Measurements from ENCODE around the gene RPS6KA6.

DNA sequence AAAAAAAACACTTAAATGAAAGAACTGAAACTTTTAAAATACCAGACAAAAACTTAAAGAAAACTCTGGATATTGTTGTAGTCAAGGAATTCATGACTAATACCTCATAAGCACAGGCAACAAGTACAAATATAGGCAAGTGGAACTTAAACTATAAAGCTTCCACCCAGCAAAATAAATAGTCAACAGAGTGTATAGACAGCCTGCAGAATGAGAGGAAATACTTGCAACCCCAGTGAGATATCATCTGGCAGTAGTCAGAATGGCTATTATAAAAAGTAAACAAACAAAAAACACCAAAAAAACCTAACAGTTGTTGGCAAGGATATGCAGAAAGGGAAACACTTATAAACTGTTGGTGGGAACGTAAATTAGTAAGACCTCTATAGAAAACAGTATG, 9.6 kb upstream of the RPS6KA6 start:
- TF ChIP-seq, protein P1, sequence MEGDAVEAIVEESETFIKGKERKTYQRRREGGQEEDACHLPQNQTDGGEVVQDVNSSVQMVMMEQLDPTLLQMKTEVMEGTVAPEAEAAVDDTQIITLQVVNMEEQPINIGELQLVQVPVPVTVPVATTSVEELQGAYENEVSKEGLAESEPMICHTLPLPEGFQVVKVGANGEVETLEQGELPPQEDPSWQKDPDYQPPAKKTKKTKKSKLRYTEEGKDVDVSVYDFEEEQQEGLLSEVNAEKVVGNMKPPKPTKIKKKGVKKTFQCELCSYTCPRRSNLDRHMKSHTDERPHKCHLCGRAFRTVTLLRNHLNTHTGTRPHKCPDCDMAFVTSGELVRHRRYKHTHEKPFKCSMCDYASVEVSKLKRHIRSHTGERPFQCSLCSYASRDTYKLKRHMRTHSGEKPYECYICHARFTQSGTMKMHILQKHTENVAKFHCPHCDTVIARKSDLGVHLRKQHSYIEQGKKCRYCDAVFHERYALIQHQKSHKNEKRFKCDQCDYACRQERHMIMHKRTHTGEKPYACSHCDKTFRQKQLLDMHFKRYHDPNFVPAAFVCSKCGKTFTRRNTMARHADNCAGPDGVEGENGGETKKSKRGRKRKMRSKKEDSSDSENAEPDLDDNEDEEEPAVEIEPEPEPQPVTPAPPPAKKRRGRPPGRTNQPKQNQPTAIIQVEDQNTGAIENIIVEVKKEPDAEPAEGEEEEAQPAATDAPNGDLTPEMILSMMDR (conservative IDR thresholded peaks at IDR 0.05; ENCODE audit: low read depth in 2 of 2): no peak
- TF ChIP-seq, protein P2, sequence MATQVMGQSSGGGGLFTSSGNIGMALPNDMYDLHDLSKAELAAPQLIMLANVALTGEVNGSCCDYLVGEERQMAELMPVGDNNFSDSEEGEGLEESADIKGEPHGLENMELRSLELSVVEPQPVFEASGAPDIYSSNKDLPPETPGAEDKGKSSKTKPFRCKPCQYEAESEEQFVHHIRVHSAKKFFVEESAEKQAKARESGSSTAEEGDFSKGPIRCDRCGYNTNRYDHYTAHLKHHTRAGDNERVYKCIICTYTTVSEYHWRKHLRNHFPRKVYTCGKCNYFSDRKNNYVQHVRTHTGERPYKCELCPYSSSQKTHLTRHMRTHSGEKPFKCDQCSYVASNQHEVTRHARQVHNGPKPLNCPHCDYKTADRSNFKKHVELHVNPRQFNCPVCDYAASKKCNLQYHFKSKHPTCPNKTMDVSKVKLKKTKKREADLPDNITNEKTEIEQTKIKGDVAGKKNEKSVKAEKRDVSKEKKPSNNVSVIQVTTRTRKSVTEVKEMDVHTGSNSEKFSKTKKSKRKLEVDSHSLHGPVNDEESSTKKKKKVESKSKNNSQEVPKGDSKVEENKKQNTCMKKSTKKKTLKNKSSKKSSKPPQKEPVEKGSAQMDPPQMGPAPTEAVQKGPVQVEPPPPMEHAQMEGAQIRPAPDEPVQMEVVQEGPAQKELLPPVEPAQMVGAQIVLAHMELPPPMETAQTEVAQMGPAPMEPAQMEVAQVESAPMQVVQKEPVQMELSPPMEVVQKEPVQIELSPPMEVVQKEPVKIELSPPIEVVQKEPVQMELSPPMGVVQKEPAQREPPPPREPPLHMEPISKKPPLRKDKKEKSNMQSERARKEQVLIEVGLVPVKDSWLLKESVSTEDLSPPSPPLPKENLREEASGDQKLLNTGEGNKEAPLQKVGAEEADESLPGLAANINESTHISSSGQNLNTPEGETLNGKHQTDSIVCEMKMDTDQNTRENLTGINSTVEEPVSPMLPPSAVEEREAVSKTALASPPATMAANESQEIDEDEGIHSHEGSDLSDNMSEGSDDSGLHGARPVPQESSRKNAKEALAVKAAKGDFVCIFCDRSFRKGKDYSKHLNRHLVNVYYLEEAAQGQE (IDR thresholded peaks at IDR 0.05; ENCODE audit: unreplicated experiment): no peak
